Glutamatergic neuron (in vitro differentiated cells): ENCODE results near the gene TNFRSF4. TPM values are rescaled to one million over a fixed set of nuclear protein-coding genes. Genes with fewer than 3 reads are reported as not detected.

Experiments
- DNase-seq: peaks from one replicate; pipeline ENCODE4 v3.0.0; 2022
- H3K27ac Mint-ChIP-seq: one replicate; pipeline ENCODE4 v1.8.0; 2020; ENCODE audit warnings: mild to moderate bottlenecking, mixed read lengths, inconsistent platforms; ENCODE audit not compliant: unreplicated experiment
- H3K27me3 Mint-ChIP-seq: one replicate; pipeline ENCODE4 v1.8.0; 2020; ENCODE audit warnings: mild to moderate bottlenecking, moderate library complexity, mixed read lengths, inconsistent platforms; ENCODE audit not compliant: unreplicated experiment
- H3K36me3 Mint-ChIP-seq: one replicate; pipeline ENCODE4 v1.8.0; 2020; ENCODE audit warnings: mild to moderate bottlenecking, mixed read lengths, inconsistent platforms; ENCODE audit not compliant: unreplicated experiment
- H3K4me1 Mint-ChIP-seq: one replicate; pipeline ENCODE4 v1.8.0; 2020; ENCODE audit warnings: mild to moderate bottlenecking, low read depth, mixed read lengths, inconsistent platforms; ENCODE audit not compliant: unreplicated experiment
- H3K4me3 Mint-ChIP-seq: one replicate; pipeline ENCODE4 v1.8.0; 2020; ENCODE audit warnings: mild to moderate bottlenecking, mixed read lengths, inconsistent platforms; ENCODE audit not compliant: unreplicated experiment
- H3K9me3 Mint-ChIP-seq: one replicate; pipeline ENCODE4 v1.8.0; 2020; ENCODE audit warnings: mild to moderate bottlenecking, moderate library complexity, mixed read lengths, inconsistent platforms; ENCODE audit not compliant: unreplicated experiment
- CTCF ChIP-seq: fragments of 200-600 bp; sonication (generic); IDR thresholded peaks from one replicate; pipeline ENCODE4 v1.5.0; 2021; ENCODE audit not compliant: partially characterized antibody, unreplicated experiment
- total RNA-seq: library from RNA; stranded (reverse); fragmentation: NEBNext Ultra II Directional; extraction: Animal tissue kit (Norgen Biotek cat#: 25700); gene quantifications from one replicate; pipeline ENCODE4 v1.2.1, GENCODE V29; 2021; ENCODE audit not compliant: unreplicated experiment

The TNFRSF4 gene
- total RNA-seq, 1 donor from 2014 or later = 0.29 TPM

DNA sequence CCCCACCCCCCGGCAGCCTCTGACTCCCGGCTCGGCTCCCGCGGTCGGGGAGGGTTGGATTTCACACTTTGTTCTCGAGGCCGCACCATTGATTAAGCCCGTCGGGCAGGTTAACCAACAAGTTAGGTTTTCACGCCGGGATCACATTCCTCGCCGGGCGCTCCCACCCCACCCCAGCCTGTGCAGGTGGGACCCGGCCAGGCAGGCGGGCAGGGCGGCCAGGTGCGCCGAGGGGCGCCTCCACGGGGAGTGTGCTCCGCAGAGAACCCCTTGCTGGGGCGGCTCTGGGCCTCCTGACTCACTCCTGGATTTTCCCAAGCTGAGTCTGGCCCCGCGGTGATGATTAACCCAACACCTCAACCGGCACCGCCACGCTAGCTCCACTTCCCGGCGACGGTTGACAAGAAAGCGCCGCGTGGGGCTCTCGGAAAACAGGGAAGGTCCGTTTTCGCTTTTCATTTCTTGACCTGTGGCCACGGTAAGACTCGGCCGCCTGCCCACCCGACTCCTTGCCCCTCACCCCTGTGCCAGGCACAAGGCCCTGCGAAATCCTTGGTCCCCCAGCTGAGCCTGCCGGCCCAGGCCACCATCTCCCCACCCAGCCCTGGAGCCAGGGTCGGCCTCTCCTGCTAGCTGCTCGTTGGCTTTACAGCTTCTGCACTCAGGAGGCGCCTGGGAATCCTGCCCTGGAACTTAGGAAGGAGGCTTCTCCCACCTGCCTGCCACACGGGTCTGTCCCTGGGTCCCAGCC lies 49.1 kb downstream of the TNFRSF4 start:
- H3K27me3 Mint-ChIP-seq = peaks cover 39% of the 10 kb centered on the region
- no peak for TF ChIP-seq CTCF
- H3K4me1 Mint-ChIP-seq = peaks cover 4% of the 10 kb centered on the region
- no peak overlapping the region for H3K4me3 Mint-ChIP-seq
- H3K36me3 Mint-ChIP-seq = no peaks in the 10 kb centered on the region
- peaks cover 36% of the 10 kb centered on the region for H3K9me3 Mint-ChIP-seq
- H3K27ac Mint-ChIP-seq = no peak overlapping the region
- peak; percentile 43 for DNase-seq

DNA sequence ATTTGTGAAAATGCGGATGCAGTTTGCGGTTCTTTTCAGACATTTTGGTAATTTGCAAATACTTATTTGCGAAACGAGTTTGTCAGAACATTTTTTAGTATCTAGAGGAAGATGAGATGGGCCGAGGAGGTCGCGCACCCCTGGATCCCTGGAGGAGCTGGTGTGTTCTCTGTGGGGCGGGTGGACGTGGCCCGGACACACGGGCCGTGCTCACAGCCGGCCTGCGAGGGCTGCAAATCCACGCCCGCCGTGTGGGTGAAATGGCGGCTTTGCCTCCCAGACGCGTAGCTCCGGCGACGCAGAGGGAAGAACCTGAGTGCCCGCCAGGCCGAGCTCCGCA lies 49.6 kb downstream of the TNFRSF4 start:
- H3K9me3 Mint-ChIP-seq = peaks cover 39% of the 10 kb centered on the region
- peak overlapping the region; percentile 70 for H3K4me3 Mint-ChIP-seq
- H3K36me3 Mint-ChIP-seq = no peaks in the 10 kb centered on the region
- peaks cover 40% of the 10 kb centered on the region for H3K27me3 Mint-ChIP-seq
- no peak for TF ChIP-seq CTCF
- no peak overlapping the region for H3K27ac Mint-ChIP-seq
- no peak for DNase-seq
- H3K4me1 Mint-ChIP-seq = peaks cover 4% of the 10 kb centered on the region

GRCh38 chr1:1163538-1164070 lies 50.3 kb downstream of the TNFRSF4 start:
- Mint-ChIP-seq H3K4me1 (peaks cover 4% of the 10 kb centered on the region), H3K4me3 (peak overlapping the region; percentile 70), H3K27ac (no peak overlapping the region), H3K36me3 (no peaks in the 10 kb centered on the region), H3K27me3 (peaks cover 47% of the 10 kb centered on the region), H3K9me3 (peaks cover 46% of the 10 kb centered on the region)
- DNase-seq = no peak
- no peak for TF ChIP-seq CTCF

GRCh38 chr1:1162597-1163537 lies 51.1 kb downstream of the TNFRSF4 start:
- H3K4me1 Mint-ChIP-seq = peaks cover 4% of the 10 kb centered on the region
- no peak for TF ChIP-seq CTCF
- DNase-seq = no peak
- H3K36me3 Mint-ChIP-seq = no peaks in the 10 kb centered on the region
- peaks cover 47% of the 10 kb centered on the region for H3K27me3 Mint-ChIP-seq
- H3K9me3 Mint-ChIP-seq = peaks cover 46% of the 10 kb centered on the region
- H3K27ac Mint-ChIP-seq = no peak overlapping the region
- H3K4me3 Mint-ChIP-seq = no peak overlapping the region
